GM12878 (cell line): Measurements from ENCODE around the gene PCDHGA6. TPM values are rescaled to one million over a fixed set of nuclear protein-coding genes. Genes with fewer than 3 reads are reported as not detected.

Experiments used
- ATAC-seq: fragments of 200-7000 bp; cut with Tn5 transposase; 3 replicates; pipeline ENCODE4 v1.9.1; 2020; ENCODE audit warnings: mild to moderate bottlenecking, moderate library complexity
- Bru-seq: library from RNA; stranded (reverse); fragments of 400-500 nt; gene quantifications from one replicate; lab custom pipeline; 2021; lab: Mats Ljungman, UMichigan
- BruChase-seq, 2 experiments: library from RNA; stranded (reverse); fragments of 400-500 nt; gene quantifications; one replicate each; lab custom pipeline; 2021; lab: Mats Ljungman, UMichigan
- BruUV-seq: library from RNA; stranded (reverse); fragments of 400-500 nt; replicated peaks from 2 replicates; lab custom pipeline; 2021; lab: Mats Ljungman, UMichigan
- CTCF ChIA-PET: fragments of 300-600 bp; sonication (Branson Sonifier 250); formaldehyde crosslinking; extraction: SDS; loops from one replicate; lab custom pipeline; 2021; ENCODE audit warnings: inconsistent platforms; lab: Yijun Ruan, JAX
- POLR2A ChIA-PET: fragments of 350-600 bp; formaldehyde crosslinking; extraction: SDS; loops from one replicate; lab custom pipeline; 2021; ENCODE audit warnings: inconsistent platforms; lab: Charles Lee
- RAD21 ChIA-PET: fragments of 300-600 bp; sonication (Branson Sonifier 250); formaldehyde crosslinking; loops from one replicate; lab custom pipeline; 2023; ENCODE audit warnings: antibody characterized with exemption; ENCODE audit not compliant: unreplicated experiment; lab: Charles Lee
- SMC1A ChIA-PET: fragments of 300-600 bp; sonication (Branson Sonifier 250); formaldehyde crosslinking; loops from one replicate; lab custom pipeline; 2023; ENCODE audit not compliant: unreplicated experiment, uncharacterized antibody; lab: Charles Lee
- DNase-seq: peaks from one replicate; pipeline ENCODE4 v3.0.0-alpha.2; 2011; ENCODE audit warnings: low read depth, low spot score
- FAIRE-seq: peaks from 3 replicates; lab custom pipeline; 2011; peaks lifted over from hg19 to GRCh38; lab: Jason Lieb, UNC
- H2AFZ ChIP-seq: 2 replicates; pipeline ENCODE4 v1.6.0; 2011; ENCODE audit warnings: low read depth, low read length, control low read depth; ENCODE audit not compliant: control insufficient read depth
- H3K27ac ChIP-seq: 2 replicates; pipeline ENCODE4 v1.5.1; 2011; ENCODE audit warnings: control low read depth; ENCODE audit not compliant: control insufficient read depth, insufficient read depth
- H3K27me3 ChIP-seq, 2 experiments: replicated peaks in 1 of 2; 2 replicates each; pipeline versions ENCODE4 v1.6.0 to v1.6.1; 2011; ENCODE audit warnings: low read length in 1 of 2; ENCODE audit not compliant: control insufficient read depth in 2 of 2, insufficient read depth in 2 of 2
- H3K36me3 ChIP-seq, 2 experiments: 2 replicates each; pipeline ENCODE4 v1.5.1; 2011; ENCODE audit warnings: low read length in 1 of 2; ENCODE audit not compliant: control insufficient read depth in 2 of 2, insufficient read depth in 2 of 2
- H3K4me1 ChIP-seq: 2 replicates; pipeline ENCODE4 v1.6.1; 2011; ENCODE audit warnings: mild to moderate bottlenecking, low read length, moderate library complexity, mixed read lengths; ENCODE audit not compliant: control insufficient read depth, insufficient read depth
- H3K4me2 ChIP-seq: 2 replicates; pipeline ENCODE4 v1.6.0; 2011; ENCODE audit warnings: control low read depth; ENCODE audit not compliant: control insufficient read depth, insufficient read depth
- H3K4me3 ChIP-seq: fragments of 200-600 bp; sonication (generic); 2 replicates; pipeline ENCODE4 v1.5.1; 2016
- H3K79me2 ChIP-seq: 2 replicates; pipeline ENCODE4 v1.6.0; 2011; ENCODE audit warnings: low read length; ENCODE audit not compliant: control insufficient read depth, insufficient read depth
- H3K9ac ChIP-seq: 2 replicates; pipeline ENCODE4 v1.8.0; 2011; ENCODE audit warnings: low read length, control low read depth, mixed read lengths; ENCODE audit not compliant: control insufficient read depth, insufficient read depth
- H3K9me3 ChIP-seq: replicated peaks from 3 replicates; pipeline ENCODE4 v1.5.1; 2011; ENCODE audit warnings: mild to moderate bottlenecking, low read length; ENCODE audit not compliant: control insufficient read depth, insufficient read depth
- H4K20me1 ChIP-seq: 2 replicates; pipeline ENCODE4 v1.6.0; 2011; ENCODE audit not compliant: control insufficient read depth, insufficient read depth
- CBFB ChIP-seq: IDR thresholded peaks from 2 replicates; pipeline ENCODE4 v1.6.1; 2016; ENCODE audit warnings: antibody characterized with exemption, low read depth
- NBN ChIP-seq: fragments of 450-650 bp; IDR thresholded peaks from 2 replicates; pipeline ENCODE4 v1.6.1; 2016
- RAD21 ChIP-seq: IDR thresholded peaks from 2 replicates; pipeline ENCODE4 v1.6.1; 2011; ENCODE audit warnings: mild to moderate bottlenecking, low read depth, low read length, moderate library complexity; ENCODE audit not compliant: insufficient read depth
- TCF12 ChIP-seq: IDR thresholded peaks from 2 replicates; pipeline ENCODE4 v1.6.1; 2011; ENCODE audit warnings: low read depth, mild to moderate bottlenecking, low read length
- WGBS: methylation state at CpG from one replicate; pipeline ENCODE4 v1.1.6; 2016; ENCODE audit warnings: low lambda C conversion rate; ENCODE audit not compliant: insufficient replicate concordance, insufficient coverage; ENCODE audit errors: missing lambda C conversion rate; 5-methylcytosine and 5-hydroxymethylcytosine counted together
- in situ Hi-C: fragments of 300-500 bp; cut with MboI; formaldehyde crosslinking; loops from 9 replicates; pipeline ENCODE4 v1.14.3; 2018; ENCODE audit warnings: mixed read lengths
- intact Hi-C: fragments of 100-400 bp; cut with micrococcal nuclease; formaldehyde crosslinking; loops from one replicate; pipeline ENCODE4 v1.14.2; 2022; ENCODE audit not compliant: unreplicated experiment
- long read RNA-seq, 2 experiments: library from polyadenylated mRNA; unstranded; transcript quantifications; one replicate each; pipeline ENCODE4 v2.0.0, GENCODE V29; 2019 to 2020
- polyA minus RNA-seq, 3 experiments: library from RNA; depleted of rRNA, polyadenylated mRNA; stranded (reverse); fragments of >200 nt; gene quantifications; 2 replicates each; pipeline ENCODE4 v1.2.3, GENCODE V29; 2011
- polyA plus RNA-seq, 11 experiments: library from polyadenylated mRNA; depleted of rRNA in 4 of 11; unstranded in 6 of 11; stranded (reverse) in 5 of 11; fragments of >200 nt; fragmentation: Nextera tagmentation in 4 of 11; fragmentation: Illumina TruSeq in 1 of 11; extraction: Ambion mirVana in 4 of 11; extraction: Trizol in 1 of 11; gene quantifications; 1 replicate in 1 of 11; 2 replicates in 10 of 11; pipeline versions ENCODE4 v1.2.1 to v1.2.3, GENCODE V29; 2011 to 2016; ENCODE audit warnings: inconsistent platforms in 2 of 11, missing spikeins in 2 of 11, low read depth in 1 of 11
- total RNA-seq, 4 experiments: library from RNA; depleted of rRNA in 3 of 4; stranded (reverse); fragments of >200 nt in 3 of 4; fragmentation: Illumina TruSeq in 1 of 4; extraction: Trizol in 1 of 4; gene quantifications; 2 replicates each; pipeline versions ENCODE4 v1.2.1 to v1.2.3, GENCODE V29; 2013 to 2021
- TF ChIP-seq, protein P1 (sequence below): IDR thresholded peaks from 2 replicates; pipeline ENCODE4 v1.6.1; 2012; ENCODE audit warnings: mild to moderate bottlenecking, low read depth, low read length
- TF ChIP-seq, protein P2 (sequence below): fragments of 450-650 bp; conservative IDR thresholded peaks from 2 replicates; pipeline ENCODE4 v1.6.1; 2017; ENCODE audit warnings: mild to moderate bottlenecking, moderate library complexity
- TF ChIP-seq, protein P3 (sequence below): IDR thresholded peaks from 2 replicates; pipeline ENCODE4 v1.6.1; 2012; ENCODE audit warnings: low read depth, low read length, improper control_type of control experiment
- TF ChIP-seq, protein P4 (sequence below), 3 experiments: IDR thresholded peaks in 2 of 3; conservative IDR thresholded peaks in 1 of 3; 2 replicates each; pipeline ENCODE4 v1.5.1; 2011; ENCODE audit warnings: low read depth in 3 of 3, low read length in 3 of 3, mild to moderate bottlenecking in 3 of 3, control low read depth in 2 of 3, moderate library complexity in 2 of 3, inconsistent platforms in 1 of 3, mixed read lengths in 1 of 3; ENCODE audit not compliant: control insufficient read depth in 2 of 3, insufficient read depth in 1 of 3; ENCODE audit errors: extremely low read depth in 1 of 3

The PCDHGA6 gene
- total RNA-seq (2013; cell fraction: nucleolus; rRNA removed): 6.5 and 6.6 TPM in 2 replicates
- total RNA-seq (2014; rRNA removed): 0.17 and 0.27 TPM in 2 replicates
- total RNA-seq (2014; rRNA removed; fragmentation: Illumina TruSeq; extraction: Trizol): 0.13 and 0.18 TPM in 2 replicates
- 0.28 and 0.32 TPM in 2 replicates for total RNA-seq (2021)
- polyA plus RNA-seq (2011; ENCODE audit: low read depth): 0.12 TPM
- 0.49 and 0.60 TPM in 2 replicates for polyA plus RNA-seq (2011; rRNA removed)
- polyA plus RNA-seq (2011; cell fraction: cytosol; rRNA removed): 0.34 and 0.35 TPM in 2 replicates
- 1.8 TPM in 2 replicates for polyA plus RNA-seq (2011; cell fraction: nucleus; rRNA removed)
- 0.31 and 0.32 TPM in 2 replicates for polyA plus RNA-seq (2012)
- 0.10 and 0.12 TPM in 2 replicates for polyA plus RNA-seq (2014; fragmentation: Illumina TruSeq; extraction: Trizol)
- polyA plus RNA-seq (2014; fragmentation: Nextera tagmentation; extraction: Ambion mirVana): under 1 TPM in 1 of 2 experiments, not detected in 1; 0.04 TPM
- polyA plus RNA-seq (2014; rRNA removed): 0.15 and 0.23 TPM in 2 replicates
- polyA plus RNA-seq (2016; fragmentation: Nextera tagmentation; extraction: Ambion mirVana): not detected
- 0.73 and 0.93 TPM in 2 replicates for polyA minus RNA-seq (2011; rRNA and poly(A)+ RNA removed)
- not detected in 2 replicates for polyA minus RNA-seq (2011; cell fraction: cytosol; rRNA and poly(A)+ RNA removed)
- polyA minus RNA-seq (2011; cell fraction: nucleus; rRNA and poly(A)+ RNA removed): 0.60 and 1.2 TPM in 2 replicates
- Bru-seq, nascent RNA: percentile 36 among the genes with signal in this experiment
- BruChase-seq, experiment 1, labeled RNA remaining after a 6-hour chase: percentile 44 among the genes with signal in this experiment
- percentile 38 among the genes with signal in this experiment for BruChase-seq, experiment 2, labeled RNA remaining after a 2-hour chase
- long read RNA-seq, experiment 1: 0 reads
- long read RNA-seq, experiment 2: 0 reads

DNA sequence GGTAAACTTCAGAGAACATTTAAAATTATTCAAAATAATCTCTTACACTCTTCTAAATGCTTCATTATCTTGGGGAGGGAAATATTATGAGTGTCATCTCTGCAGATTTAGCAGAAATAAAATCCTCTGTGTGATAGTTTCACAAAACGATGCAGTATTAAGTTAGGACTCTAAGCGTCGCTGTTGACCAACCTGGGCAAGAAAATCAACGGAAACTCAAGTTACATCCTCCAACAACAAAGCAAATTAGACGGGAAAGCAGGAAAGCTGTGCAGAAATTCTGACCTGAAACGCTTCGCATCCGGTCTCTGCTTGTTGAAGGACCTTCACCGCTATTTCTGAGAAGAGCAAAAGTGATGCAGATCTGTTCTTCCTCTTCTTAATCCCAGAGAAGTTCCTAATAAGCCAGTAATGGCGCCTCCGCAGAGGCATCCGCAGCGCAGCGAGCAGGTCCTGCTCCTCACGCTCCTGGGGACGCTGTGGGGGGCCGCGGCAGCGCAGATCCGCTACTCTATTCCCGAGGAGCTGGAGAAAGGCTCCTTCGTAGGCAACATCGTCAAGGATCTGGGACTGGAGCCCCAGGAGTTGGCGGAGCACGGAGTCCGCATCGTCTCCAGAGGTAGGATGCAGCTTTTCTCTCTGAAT lies at the start of gene PCDHGA6:
TSS of gene PCDHGA6 (plus strand) at position 219 of the 645 bp plus-strand sequence. CDS start at position 412, 193 bp downstream.
- intact Hi-C loops: no loop called here
- no peak within 1 kb of the TSS for H3K27ac ChIP-seq
- H3K4me3 ChIP-seq: no peak within 1 kb of the TSS
- no peak within 1 kb of the TSS for H3K9ac ChIP-seq
- BruUV-seq: no TSS peak
- H3K79me2 ChIP-seq: no peaks in the 10 kb centered on the region
- ChIA-PET RAD21 (no interaction called here), SMC1A (interaction anchor here (0.8 kb wide), 1 partner anchor 23 kb away, joined by 5 read pairs; no protein-coding TSS in a partner anchor), POLR2A (no interaction called here), CTCF (interaction anchor here (0.9 to 1.3 kb wide), 3 partner anchors 47 to 190 kb away, joined by 3 to 6 read pairs (median 3); partner anchors contain the start of gene PCDHGA11)
- no peak within 1 kb of the TSS for H3K4me2 ChIP-seq
- H3K4me1 ChIP-seq: no peaks in the 10 kb centered on the region
- no peaks in the 10 kb centered on the region for H3K36me3 ChIP-seq
- no peak for DNase-seq
- no peaks in the 10 kb centered on the region for H4K20me1 ChIP-seq
- no peak within 1 kb of the TSS; the same call in 1 of the 2 replicates for H2AFZ ChIP-seq
- TF ChIP-seq, protein P1, sequence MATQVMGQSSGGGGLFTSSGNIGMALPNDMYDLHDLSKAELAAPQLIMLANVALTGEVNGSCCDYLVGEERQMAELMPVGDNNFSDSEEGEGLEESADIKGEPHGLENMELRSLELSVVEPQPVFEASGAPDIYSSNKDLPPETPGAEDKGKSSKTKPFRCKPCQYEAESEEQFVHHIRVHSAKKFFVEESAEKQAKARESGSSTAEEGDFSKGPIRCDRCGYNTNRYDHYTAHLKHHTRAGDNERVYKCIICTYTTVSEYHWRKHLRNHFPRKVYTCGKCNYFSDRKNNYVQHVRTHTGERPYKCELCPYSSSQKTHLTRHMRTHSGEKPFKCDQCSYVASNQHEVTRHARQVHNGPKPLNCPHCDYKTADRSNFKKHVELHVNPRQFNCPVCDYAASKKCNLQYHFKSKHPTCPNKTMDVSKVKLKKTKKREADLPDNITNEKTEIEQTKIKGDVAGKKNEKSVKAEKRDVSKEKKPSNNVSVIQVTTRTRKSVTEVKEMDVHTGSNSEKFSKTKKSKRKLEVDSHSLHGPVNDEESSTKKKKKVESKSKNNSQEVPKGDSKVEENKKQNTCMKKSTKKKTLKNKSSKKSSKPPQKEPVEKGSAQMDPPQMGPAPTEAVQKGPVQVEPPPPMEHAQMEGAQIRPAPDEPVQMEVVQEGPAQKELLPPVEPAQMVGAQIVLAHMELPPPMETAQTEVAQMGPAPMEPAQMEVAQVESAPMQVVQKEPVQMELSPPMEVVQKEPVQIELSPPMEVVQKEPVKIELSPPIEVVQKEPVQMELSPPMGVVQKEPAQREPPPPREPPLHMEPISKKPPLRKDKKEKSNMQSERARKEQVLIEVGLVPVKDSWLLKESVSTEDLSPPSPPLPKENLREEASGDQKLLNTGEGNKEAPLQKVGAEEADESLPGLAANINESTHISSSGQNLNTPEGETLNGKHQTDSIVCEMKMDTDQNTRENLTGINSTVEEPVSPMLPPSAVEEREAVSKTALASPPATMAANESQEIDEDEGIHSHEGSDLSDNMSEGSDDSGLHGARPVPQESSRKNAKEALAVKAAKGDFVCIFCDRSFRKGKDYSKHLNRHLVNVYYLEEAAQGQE: no peak
- TF ChIP-seq, protein P2, sequence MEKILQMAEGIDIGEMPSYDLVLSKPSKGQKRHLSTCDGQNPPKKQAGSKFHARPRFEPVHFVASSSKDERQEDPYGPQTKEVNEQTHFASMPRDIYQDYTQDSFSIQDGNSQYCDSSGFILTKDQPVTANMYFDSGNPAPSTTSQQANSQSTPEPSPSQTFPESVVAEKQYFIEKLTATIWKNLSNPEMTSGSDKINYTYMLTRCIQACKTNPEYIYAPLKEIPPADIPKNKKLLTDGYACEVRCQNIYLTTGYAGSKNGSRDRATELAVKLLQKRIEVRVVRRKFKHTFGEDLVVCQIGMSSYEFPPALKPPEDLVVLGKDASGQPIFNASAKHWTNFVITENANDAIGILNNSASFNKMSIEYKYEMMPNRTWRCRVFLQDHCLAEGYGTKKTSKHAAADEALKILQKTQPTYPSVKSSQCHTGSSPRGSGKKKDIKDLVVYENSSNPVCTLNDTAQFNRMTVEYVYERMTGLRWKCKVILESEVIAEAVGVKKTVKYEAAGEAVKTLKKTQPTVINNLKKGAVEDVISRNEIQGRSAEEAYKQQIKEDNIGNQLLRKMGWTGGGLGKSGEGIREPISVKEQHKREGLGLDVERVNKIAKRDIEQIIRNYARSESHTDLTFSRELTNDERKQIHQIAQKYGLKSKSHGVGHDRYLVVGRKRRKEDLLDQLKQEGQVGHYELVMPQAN: no peak
- TF ChIP-seq, protein P3, sequence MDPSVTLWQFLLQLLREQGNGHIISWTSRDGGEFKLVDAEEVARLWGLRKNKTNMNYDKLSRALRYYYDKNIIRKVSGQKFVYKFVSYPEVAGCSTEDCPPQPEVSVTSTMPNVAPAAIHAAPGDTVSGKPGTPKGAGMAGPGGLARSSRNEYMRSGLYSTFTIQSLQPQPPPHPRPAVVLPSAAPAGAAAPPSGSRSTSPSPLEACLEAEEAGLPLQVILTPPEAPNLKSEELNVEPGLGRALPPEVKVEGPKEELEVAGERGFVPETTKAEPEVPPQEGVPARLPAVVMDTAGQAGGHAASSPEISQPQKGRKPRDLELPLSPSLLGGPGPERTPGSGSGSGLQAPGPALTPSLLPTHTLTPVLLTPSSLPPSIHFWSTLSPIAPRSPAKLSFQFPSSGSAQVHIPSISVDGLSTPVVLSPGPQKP: no peak
- TF ChIP-seq RAD21: peak; percentile 51
- TF ChIP-seq, protein P4, sequence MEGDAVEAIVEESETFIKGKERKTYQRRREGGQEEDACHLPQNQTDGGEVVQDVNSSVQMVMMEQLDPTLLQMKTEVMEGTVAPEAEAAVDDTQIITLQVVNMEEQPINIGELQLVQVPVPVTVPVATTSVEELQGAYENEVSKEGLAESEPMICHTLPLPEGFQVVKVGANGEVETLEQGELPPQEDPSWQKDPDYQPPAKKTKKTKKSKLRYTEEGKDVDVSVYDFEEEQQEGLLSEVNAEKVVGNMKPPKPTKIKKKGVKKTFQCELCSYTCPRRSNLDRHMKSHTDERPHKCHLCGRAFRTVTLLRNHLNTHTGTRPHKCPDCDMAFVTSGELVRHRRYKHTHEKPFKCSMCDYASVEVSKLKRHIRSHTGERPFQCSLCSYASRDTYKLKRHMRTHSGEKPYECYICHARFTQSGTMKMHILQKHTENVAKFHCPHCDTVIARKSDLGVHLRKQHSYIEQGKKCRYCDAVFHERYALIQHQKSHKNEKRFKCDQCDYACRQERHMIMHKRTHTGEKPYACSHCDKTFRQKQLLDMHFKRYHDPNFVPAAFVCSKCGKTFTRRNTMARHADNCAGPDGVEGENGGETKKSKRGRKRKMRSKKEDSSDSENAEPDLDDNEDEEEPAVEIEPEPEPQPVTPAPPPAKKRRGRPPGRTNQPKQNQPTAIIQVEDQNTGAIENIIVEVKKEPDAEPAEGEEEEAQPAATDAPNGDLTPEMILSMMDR (IDR thresholded peaks at IDR 0.05 in 2 of 3, conservative IDR thresholded peaks at IDR 0.05 in 1 of 3; ENCODE audit: control insufficient read depth in 2 of 3, extremely low read depth in 1 of 3, insufficient read depth in 1 of 3, low read depth in 3 of 3, low read length in 3 of 3): peak in 1 of 3 experiments; percentile 32; a peak in 3 of 6 replicates
- no peak for TF ChIP-seq TCF12
- TF ChIP-seq NBN: no peak
- TF ChIP-seq CBFB: no peak
- H3K9me3 ChIP-seq: peaks cover 17% of the 10 kb centered on the region; the same call in 2 of the 3 replicates
- in situ Hi-C loops: no loop called here
- WGBS: 79% methylated on average over 26 of the region's 27 CpGs
- no peak for ATAC-seq
- H3K27me3 ChIP-seq: no peaks in the 10 kb centered on the region
- FAIRE-seq: no peak
